HL-60 (cell line): ENCODE data around the gene MEGF10.

ENCODE experiments used
- DNase-seq, 2 experiments: peaks; one replicate each; pipeline ENCODE4 v3.0.0-alpha.2; 2010 to 2020; ENCODE audit warnings: low read depth in 1 of 2, low spot score in 1 of 2
- H3K27ac ChIP-seq: fragments of 250-450 bp; sonication (Bioruptor Pico); replicated peaks from 2 replicates; pipeline ENCODE4 v1.5.1; 2020; ENCODE audit warnings: mild to moderate bottlenecking, moderate library complexity
- H3K27me3 ChIP-seq: fragments of 250-450 bp; sonication (Bioruptor Pico); 2 replicates; pipeline ENCODE4 v1.5.1; 2021; ENCODE audit warnings: mild to moderate bottlenecking, moderate library complexity; ENCODE audit not compliant: insufficient read depth, poor library complexity, severe bottlenecking
- H3K4me3 ChIP-seq: replicated peaks from 2 replicates; pipeline ENCODE4 v1.5.1; 2011; ENCODE audit warnings: mild to moderate bottlenecking, control low read depth, low read length; ENCODE audit not compliant: insufficient read depth
- CTCF ChIP-seq: IDR thresholded peaks from one replicate; pipeline ENCODE4 v1.5.1; 2011; ENCODE audit warnings: low read length, control low read depth, inconsistent platforms; ENCODE audit not compliant: insufficient read depth
- GABPA ChIP-seq: IDR thresholded peaks from 2 replicates; pipeline ENCODE4 v1.6.1; 2012; ENCODE audit warnings: low read depth
- POLR2AphosphoS5 ChIP-seq: IDR thresholded peaks from 2 replicates; pipeline ENCODE4 v1.6.1; 2012; ENCODE audit warnings: low read depth
- SPI1 ChIP-seq: IDR thresholded peaks from 2 replicates; pipeline ENCODE4 v1.6.1; 2012; ENCODE audit warnings: low read depth, mild to moderate bottlenecking, borderline replicate concordance
- TF ChIP-seq, protein P1 (sequence below): IDR thresholded peaks from 2 replicates; pipeline ENCODE4 v1.6.1; 2012; ENCODE audit warnings: low read depth; ENCODE audit not compliant: insufficient replicate concordance

MEGF10 gene

DNA sequence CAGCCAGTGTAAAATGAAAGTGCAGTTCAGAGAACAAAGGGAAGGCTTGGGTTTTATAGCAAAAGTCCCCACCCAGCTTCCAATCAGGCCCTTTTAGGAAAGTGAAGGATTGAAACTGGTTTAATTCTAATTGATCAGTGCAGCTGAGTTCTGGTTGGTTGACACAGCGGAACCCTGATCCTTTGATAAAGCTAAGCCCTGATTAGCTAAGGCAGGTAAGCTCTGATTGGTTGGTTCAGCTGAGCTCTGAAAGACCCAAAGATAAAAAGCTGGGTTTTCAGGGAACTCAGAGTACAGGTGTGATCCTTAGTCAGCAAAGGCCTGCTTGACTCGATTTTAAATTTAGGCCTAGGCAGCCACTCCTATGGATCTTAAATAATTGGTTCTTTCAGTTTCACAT, 156.0 kb downstream of the MEGF10 start:
- TF ChIP-seq CTCF (no peak), SPI1 (no peak), GABPA (no peak), POLR2AphosphoS5 (no peak)
- TF ChIP-seq, protein P1, sequence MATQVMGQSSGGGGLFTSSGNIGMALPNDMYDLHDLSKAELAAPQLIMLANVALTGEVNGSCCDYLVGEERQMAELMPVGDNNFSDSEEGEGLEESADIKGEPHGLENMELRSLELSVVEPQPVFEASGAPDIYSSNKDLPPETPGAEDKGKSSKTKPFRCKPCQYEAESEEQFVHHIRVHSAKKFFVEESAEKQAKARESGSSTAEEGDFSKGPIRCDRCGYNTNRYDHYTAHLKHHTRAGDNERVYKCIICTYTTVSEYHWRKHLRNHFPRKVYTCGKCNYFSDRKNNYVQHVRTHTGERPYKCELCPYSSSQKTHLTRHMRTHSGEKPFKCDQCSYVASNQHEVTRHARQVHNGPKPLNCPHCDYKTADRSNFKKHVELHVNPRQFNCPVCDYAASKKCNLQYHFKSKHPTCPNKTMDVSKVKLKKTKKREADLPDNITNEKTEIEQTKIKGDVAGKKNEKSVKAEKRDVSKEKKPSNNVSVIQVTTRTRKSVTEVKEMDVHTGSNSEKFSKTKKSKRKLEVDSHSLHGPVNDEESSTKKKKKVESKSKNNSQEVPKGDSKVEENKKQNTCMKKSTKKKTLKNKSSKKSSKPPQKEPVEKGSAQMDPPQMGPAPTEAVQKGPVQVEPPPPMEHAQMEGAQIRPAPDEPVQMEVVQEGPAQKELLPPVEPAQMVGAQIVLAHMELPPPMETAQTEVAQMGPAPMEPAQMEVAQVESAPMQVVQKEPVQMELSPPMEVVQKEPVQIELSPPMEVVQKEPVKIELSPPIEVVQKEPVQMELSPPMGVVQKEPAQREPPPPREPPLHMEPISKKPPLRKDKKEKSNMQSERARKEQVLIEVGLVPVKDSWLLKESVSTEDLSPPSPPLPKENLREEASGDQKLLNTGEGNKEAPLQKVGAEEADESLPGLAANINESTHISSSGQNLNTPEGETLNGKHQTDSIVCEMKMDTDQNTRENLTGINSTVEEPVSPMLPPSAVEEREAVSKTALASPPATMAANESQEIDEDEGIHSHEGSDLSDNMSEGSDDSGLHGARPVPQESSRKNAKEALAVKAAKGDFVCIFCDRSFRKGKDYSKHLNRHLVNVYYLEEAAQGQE, result no peak
- Histone ChIP-seq H3K27me3 (no peaks in the 10 kb centered on the region), H3K4me3 (no peak overlapping the region), H3K27ac (no peak overlapping the region)
- DNase-seq, result no peak

DNA sequence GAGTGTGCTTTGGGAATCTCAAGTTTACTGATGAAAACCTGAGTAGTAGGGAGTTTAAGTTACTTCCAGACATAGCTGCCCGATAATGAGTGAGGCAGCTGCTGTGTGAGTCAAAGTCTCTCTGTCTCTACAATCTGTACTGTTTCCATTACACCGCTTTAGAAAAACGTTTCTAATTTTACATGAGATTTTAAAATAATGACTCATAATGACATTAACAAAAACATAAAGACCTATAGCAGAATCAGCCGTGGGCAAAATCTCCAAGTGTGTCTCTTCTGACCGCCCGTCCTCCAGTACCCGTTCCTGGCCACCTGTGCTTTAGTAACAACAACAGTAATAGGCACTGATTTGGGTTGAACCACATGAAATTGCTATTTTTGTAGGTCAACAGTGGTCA, 157.2 kb downstream of the MEGF10 start:
- no peak overlapping the region for H3K4me3 ChIP-seq
- no peak overlapping the region for H3K27ac ChIP-seq
- no peak for DNase-seq
- no peaks in the 10 kb centered on the region for H3K27me3 ChIP-seq
- TF ChIP-seq GABPA (no peak), POLR2AphosphoS5 (no peak), CTCF (no peak), SPI1 (no peak)
- TF ChIP-seq, protein P1, result no peak

DNA sequence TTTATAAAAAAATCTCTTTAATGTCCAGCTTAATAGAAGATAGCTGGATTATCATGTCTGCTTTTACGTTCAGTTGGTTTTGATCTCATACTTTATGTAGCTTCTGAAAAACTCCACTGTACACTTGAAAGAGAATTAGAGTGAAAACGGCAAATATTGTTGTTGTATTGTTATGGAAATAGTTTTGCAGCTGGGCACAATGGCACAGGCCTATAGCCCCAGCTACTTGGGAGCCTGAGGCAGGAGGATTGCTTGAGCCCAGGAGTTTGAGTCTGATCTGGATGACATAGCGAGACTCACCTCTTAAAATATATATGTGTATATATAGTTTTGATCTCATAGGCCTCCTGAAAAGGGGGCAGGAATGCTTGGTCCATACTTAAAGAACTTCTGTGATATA, 159.4 kb downstream of the MEGF10 start:
- TF ChIP-seq, protein P1, result no peak
- TF ChIP-seq GABPA (no peak), POLR2AphosphoS5 (no peak), SPI1 (no peak), CTCF (no peak)
- Histone ChIP-seq H3K27ac (no peak overlapping the region), H3K27me3 (no peaks in the 10 kb centered on the region), H3K4me3 (no peak overlapping the region)
- DNase-seq, result no peak
